HG03558 (cell line): ENCODE results near the gene CD200.

Experiments
- ATAC-seq: cut with Tn5 transposase; IDR thresholded peaks from one replicate; pipeline ENCODE4 v1.9.1; 2021; ENCODE audit warnings: moderate number of reproducible peaks; ENCODE audit not compliant: unreplicated experiment; ENCODE audit errors: extremely low read depth

CD200 gene

GRCh38 chr3:112333002-112333380 is at the start of gene CD200:
CD200 (plus strand) TSS chr3:112333156; CDS start chr3:112333213, 57 bp downstream.
- no peak for ATAC-seq

GRCh38 chr3:112289011-112289410 is 43.9 kb upstream of the CD200 start:
- no peak for ATAC-seq

- no peak for ATAC-seq
Observed at GRCh38 chr3:112293368-112294321, 39.3 kb upstream of the CD200 start, which contains the start of gene SLC9C1. SLC9C1 (minus strand) TSS chr3:112294216; CDS start chr3:112286791, 7,425 bp downstream.

GRCh38 chr3:112297714-112298113 is 35.2 kb upstream of the CD200 start:
- ATAC-seq, result peak; percentile 45

GRCh38 chr3:112298781-112299180 is 34.2 kb upstream of the CD200 start:
- ATAC-seq, result no peak

GRCh38 chr3:112302150-112302830 is 30.7 kb upstream of the CD200 start:
- no peak for ATAC-seq

- ATAC-seq, result no peak
Observed at GRCh38 chr3:112302881-112303763, 29.8 kb upstream of the CD200 start.

GRCh38 chr3:112303764-112304325 is 29.1 kb upstream of the CD200 start:
- no peak for ATAC-seq

GRCh38 chr3:112304611-112305010 is 28.3 kb upstream of the CD200 start:
- no peak for ATAC-seq

GRCh38 chr3:112306825-112307224 is 26.1 kb upstream of the CD200 start:
- no peak for ATAC-seq

- ATAC-seq, result no peak
Observed at GRCh38 chr3:112307557-112307956, 25.4 kb upstream of the CD200 start.

GRCh38 chr3:112308151-112308911 is 24.6 kb upstream of the CD200 start:
- no peak for ATAC-seq

- no peak for ATAC-seq
Observed at GRCh38 chr3:112314649-112315048, 18.3 kb upstream of the CD200 start.

GRCh38 chr3:112315791-112316190 is 17.2 kb upstream of the CD200 start:
- no peak for ATAC-seq

GRCh38 chr3:112319516-112320276 is 13.3 kb upstream of the CD200 start:
- ATAC-seq, result no peak

GRCh38 chr3:112320691-112321090 is 12.3 kb upstream of the CD200 start:
- ATAC-seq, result no peak

GRCh38 chr3:112321867-112322652 is 10.9 kb upstream of the CD200 start:
- no peak for ATAC-seq
